ENCODE data around the gene AMY1A. TPM values are rescaled to one million over a fixed set of nuclear protein-coding genes. Genes with fewer than 3 reads are reported as not detected.
"Not testable (repeated sequence)": the region's sequence is repeated elsewhere in the genome, so short reads cannot be mapped to it uniquely, and the experiment has no call there.

Gene AMY1A
- not detected for polyA plus RNA-seq
- long read RNA-seq, donor 1 = 0 reads
- long read RNA-seq, donor 2 = 0 reads
- long read RNA-seq, donor 3 = 0 reads
- long read RNA-seq, donor 4 = 0 reads
- long read RNA-seq, donor 5 = 0 reads
- long read RNA-seq, donor 6 = 0 reads
- long read RNA-seq, donor 7 = 0 reads
- long read RNA-seq, donor 8 = 0 reads
- long read RNA-seq, donor 9 = 0 reads
- long read RNA-seq, donor 10 = 0 reads

DNA sequence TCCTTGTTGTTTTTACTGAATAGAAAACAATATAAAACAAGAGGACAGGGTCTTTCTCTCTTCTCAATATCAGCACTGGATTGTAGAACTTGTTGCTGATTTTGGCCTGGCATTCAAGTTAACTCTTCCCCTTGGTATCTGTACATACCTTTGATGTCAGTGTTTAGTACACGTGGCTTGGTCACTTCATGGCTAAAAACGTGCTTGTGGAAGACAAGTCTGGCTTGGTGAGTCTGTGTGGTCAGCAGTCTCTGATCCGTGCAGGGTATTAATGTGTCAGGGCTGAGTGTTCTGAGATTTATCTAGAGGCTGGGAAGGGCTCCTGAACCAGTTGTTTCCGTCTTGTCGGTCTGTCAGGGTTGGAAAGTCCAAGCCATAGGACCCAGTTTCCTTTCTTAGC is at the start of gene AMY1A:
Gene AMY1A, plus strand, starts transcription at position 301 of the 400 bp plus-strand sequence. CDS start 571 bp downstream, outside the sequence.
- H3K27me3 ChIP-seq (ENCODE audit: control insufficient read depth in 3 of 3, insufficient read depth in 3 of 3, low read length in 3 of 3); H3K27ac ChIP-seq (ENCODE audit: low read depth in 1 of 3, low read length in 2 of 3); H3K4me3 ChIP-seq (ENCODE audit: low read depth in 1 of 3, low read length in 3 of 3); H3K36me3 ChIP-seq (ENCODE audit: control insufficient read depth in 3 of 3, insufficient read depth in 2 of 3, low read depth in 1 of 3, low read length in 3 of 3); FAIRE-seq; H3K4me1 ChIP-seq (ENCODE audit: control insufficient read depth in 3 of 3, insufficient read depth in 2 of 3, low read depth in 1 of 3, low read length in 2 of 3); DNase-seq; H3K9me3 ChIP-seq (ENCODE audit: control insufficient read depth in 2 of 2, insufficient read depth in 1 of 2, low read depth in 1 of 2, low read length in 1 of 2): not testable (repeated sequence)
- no CpG with 5 or more reads among the region's 5 CpGs for WGBS, 3 donors

GRCh38 chr1:103616362-103616761 is 39.2 kb upstream of the AMY1A start:
- 86 to 90% (median 87%) methylated on average over 2 of the region's 2 CpGs for WGBS, 3 donors
- FAIRE-seq = no peak
- DNase-seq = no peak
- H3K9me3 ChIP-seq (ENCODE audit: control insufficient read depth in 2 of 2, insufficient read depth in 1 of 2, low read depth in 1 of 2, low read length in 1 of 2) = no peaks in the 10 kb centered on the region
- no peaks in the 10 kb centered on the region for H3K4me1 ChIP-seq (ENCODE audit: control insufficient read depth in 3 of 3, insufficient read depth in 2 of 3, low read depth in 1 of 3, low read length in 2 of 3)
- H3K36me3 ChIP-seq (ENCODE audit: control insufficient read depth in 3 of 3, insufficient read depth in 2 of 3, low read depth in 1 of 3, low read length in 3 of 3) = no peaks in the 10 kb centered on the region
- no peaks in the 10 kb centered on the region for H3K27me3 ChIP-seq (ENCODE audit: control insufficient read depth in 3 of 3, insufficient read depth in 3 of 3, low read length in 3 of 3)
- H3K4me3 ChIP-seq (ENCODE audit: low read depth in 1 of 3, low read length in 3 of 3) = no peak overlapping the region
- H3K27ac ChIP-seq (ENCODE audit: low read depth in 1 of 3, low read length in 2 of 3) = no peak overlapping the region

- FAIRE-seq; DNase-seq; H3K4me3 ChIP-seq (ENCODE audit: low read depth in 1 of 3, low read length in 3 of 3); H3K27ac ChIP-seq (ENCODE audit: low read depth in 1 of 3, low read length in 2 of 3); H3K4me1 ChIP-seq (ENCODE audit: control insufficient read depth in 3 of 3, insufficient read depth in 2 of 3, low read depth in 1 of 3, low read length in 2 of 3); H3K27me3 ChIP-seq (ENCODE audit: control insufficient read depth in 3 of 3, insufficient read depth in 3 of 3, low read length in 3 of 3); H3K36me3 ChIP-seq (ENCODE audit: control insufficient read depth in 3 of 3, insufficient read depth in 2 of 3, low read depth in 1 of 3, low read length in 3 of 3); H3K9me3 ChIP-seq (ENCODE audit: control insufficient read depth in 2 of 2, insufficient read depth in 1 of 2, low read depth in 1 of 2, low read length in 1 of 2): not testable (repeated sequence)
- 86 to 90% (median 87%) methylated on average over 3 of the region's 3 CpGs for WGBS, 3 donors
These were observed 38.5 kb upstream of the AMY1A start, which contains the start of gene AMY2A for GRCh38 chr1:103616994-103617477. AMY2A (plus strand) TSS chr1:103617427; CDS start chr1:103617441, 14 bp downstream.

GRCh38 chr1:103627436-103627835 is 28.1 kb upstream of the AMY1A start:
- not testable (repeated sequence) for FAIRE-seq; H3K4me1 ChIP-seq (ENCODE audit: control insufficient read depth in 3 of 3, insufficient read depth in 2 of 3, low read depth in 1 of 3, low read length in 2 of 3); DNase-seq; H3K27me3 ChIP-seq (ENCODE audit: control insufficient read depth in 3 of 3, insufficient read depth in 3 of 3, low read length in 3 of 3); H3K36me3 ChIP-seq (ENCODE audit: control insufficient read depth in 3 of 3, insufficient read depth in 2 of 3, low read depth in 1 of 3, low read length in 3 of 3); H3K4me3 ChIP-seq (ENCODE audit: low read depth in 1 of 3, low read length in 3 of 3); H3K27ac ChIP-seq (ENCODE audit: low read depth in 1 of 3, low read length in 2 of 3); H3K9me3 ChIP-seq (ENCODE audit: control insufficient read depth in 2 of 2, insufficient read depth in 1 of 2, low read depth in 1 of 2, low read length in 1 of 2)
- 77 to 89% (median 88%) methylated on average over 3 of the region's 4 CpGs for WGBS, 3 donors

DNA sequence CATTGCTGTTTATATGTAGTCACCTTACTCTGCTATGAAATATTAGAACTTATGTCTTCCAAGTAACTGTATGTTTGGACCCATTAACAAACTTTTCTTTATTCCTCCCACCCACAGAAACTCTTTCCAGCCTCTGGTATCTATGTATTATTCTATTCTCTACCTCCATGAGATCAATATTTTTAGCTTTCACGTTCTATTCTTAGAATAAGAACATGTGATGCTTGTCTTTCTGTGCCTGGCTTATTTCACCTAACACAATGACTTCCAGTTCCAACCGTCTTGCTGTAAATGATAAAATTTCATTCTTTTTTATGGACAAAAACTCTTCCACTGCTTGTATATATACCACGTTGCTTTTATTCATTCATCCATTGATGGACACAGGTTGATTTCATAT is 14.4 kb upstream of the AMY1A start:
- H3K27ac ChIP-seq (ENCODE audit: low read depth in 1 of 3, low read length in 2 of 3); H3K4me1 ChIP-seq (ENCODE audit: control insufficient read depth in 3 of 3, insufficient read depth in 2 of 3, low read depth in 1 of 3, low read length in 2 of 3); DNase-seq; H3K27me3 ChIP-seq (ENCODE audit: control insufficient read depth in 3 of 3, insufficient read depth in 3 of 3, low read length in 3 of 3); H3K9me3 ChIP-seq (ENCODE audit: control insufficient read depth in 2 of 2, insufficient read depth in 1 of 2, low read depth in 1 of 2, low read length in 1 of 2); H3K36me3 ChIP-seq (ENCODE audit: control insufficient read depth in 3 of 3, insufficient read depth in 2 of 3, low read depth in 1 of 3, low read length in 3 of 3); FAIRE-seq; H3K4me3 ChIP-seq (ENCODE audit: low read depth in 1 of 3, low read length in 3 of 3): not testable (repeated sequence)
- WGBS, 3 donors = no CpG with 5 or more reads among the region's 3 CpGs

GRCh38 chr1:103643908-103644307 is 11.7 kb upstream of the AMY1A start:
- H3K27ac ChIP-seq (ENCODE audit: low read depth in 1 of 3, low read length in 2 of 3); H3K27me3 ChIP-seq (ENCODE audit: control insufficient read depth in 3 of 3, insufficient read depth in 3 of 3, low read length in 3 of 3); H3K4me3 ChIP-seq (ENCODE audit: low read depth in 1 of 3, low read length in 3 of 3); DNase-seq; H3K36me3 ChIP-seq (ENCODE audit: control insufficient read depth in 3 of 3, insufficient read depth in 2 of 3, low read depth in 1 of 3, low read length in 3 of 3); H3K4me1 ChIP-seq (ENCODE audit: control insufficient read depth in 3 of 3, insufficient read depth in 2 of 3, low read depth in 1 of 3, low read length in 2 of 3); H3K9me3 ChIP-seq (ENCODE audit: control insufficient read depth in 2 of 2, insufficient read depth in 1 of 2, low read depth in 1 of 2, low read length in 1 of 2): not testable (repeated sequence)
- no CpG with 5 or more reads among the region's 3 CpGs for WGBS, 3 donors
- peak; percentile 81 for FAIRE-seq

- DNase-seq; H3K36me3 ChIP-seq (ENCODE audit: control insufficient read depth in 3 of 3, insufficient read depth in 2 of 3, low read depth in 1 of 3, low read length in 3 of 3); H3K9me3 ChIP-seq (ENCODE audit: control insufficient read depth in 2 of 2, insufficient read depth in 1 of 2, low read depth in 1 of 2, low read length in 1 of 2); H3K4me1 ChIP-seq (ENCODE audit: control insufficient read depth in 3 of 3, insufficient read depth in 2 of 3, low read depth in 1 of 3, low read length in 2 of 3); H3K4me3 ChIP-seq (ENCODE audit: low read depth in 1 of 3, low read length in 3 of 3); H3K27me3 ChIP-seq (ENCODE audit: control insufficient read depth in 3 of 3, insufficient read depth in 3 of 3, low read length in 3 of 3); H3K27ac ChIP-seq (ENCODE audit: low read depth in 1 of 3, low read length in 2 of 3); FAIRE-seq: not testable (repeated sequence)
- WGBS, 3 donors = no CpG with 5 or more reads among the region's 3 CpGs
These were observed 5.3 kb upstream of the AMY1A start for GRCh38 chr1:103650305-103650704.

GRCh38 chr1:103650889-103651288 is 4.7 kb upstream of the AMY1A start:
- FAIRE-seq; H3K36me3 ChIP-seq (ENCODE audit: control insufficient read depth in 3 of 3, insufficient read depth in 2 of 3, low read depth in 1 of 3, low read length in 3 of 3); H3K9me3 ChIP-seq (ENCODE audit: control insufficient read depth in 2 of 2, insufficient read depth in 1 of 2, low read depth in 1 of 2, low read length in 1 of 2); H3K27me3 ChIP-seq (ENCODE audit: control insufficient read depth in 3 of 3, insufficient read depth in 3 of 3, low read length in 3 of 3); H3K4me3 ChIP-seq (ENCODE audit: low read depth in 1 of 3, low read length in 3 of 3); H3K27ac ChIP-seq (ENCODE audit: low read depth in 1 of 3, low read length in 2 of 3); H3K4me1 ChIP-seq (ENCODE audit: control insufficient read depth in 3 of 3, insufficient read depth in 2 of 3, low read depth in 1 of 3, low read length in 2 of 3); DNase-seq: not testable (repeated sequence)
- WGBS, 3 donors = no CpG with 5 or more reads among the region's 4 CpGs

DNA sequence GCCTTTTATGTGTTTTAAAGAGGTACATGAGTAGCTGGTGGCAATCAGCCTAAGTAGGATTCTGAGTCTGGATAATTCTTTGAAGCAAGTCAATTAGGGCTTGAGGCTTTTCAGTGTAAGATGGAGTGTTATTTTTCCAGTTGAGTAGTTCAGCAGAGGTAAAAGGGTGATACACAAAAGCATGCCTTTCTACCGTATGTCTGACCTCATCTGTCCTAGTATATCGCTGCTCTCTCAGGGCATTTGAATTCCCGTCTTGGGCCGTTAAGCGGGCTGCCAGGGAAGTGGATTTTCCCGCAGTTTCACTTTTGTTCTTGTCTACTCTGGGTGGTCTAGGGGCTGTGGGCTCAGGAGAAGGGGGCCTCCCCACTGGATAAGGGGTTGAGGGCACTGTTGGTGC is 1.4 kb upstream of the AMY1A start:
- not testable (repeated sequence) for H3K27ac ChIP-seq (ENCODE audit: low read depth in 1 of 3, low read length in 2 of 3); H3K36me3 ChIP-seq (ENCODE audit: control insufficient read depth in 3 of 3, insufficient read depth in 2 of 3, low read depth in 1 of 3, low read length in 3 of 3); H3K4me1 ChIP-seq (ENCODE audit: control insufficient read depth in 3 of 3, insufficient read depth in 2 of 3, low read depth in 1 of 3, low read length in 2 of 3); DNase-seq; H3K4me3 ChIP-seq (ENCODE audit: low read depth in 1 of 3, low read length in 3 of 3); H3K9me3 ChIP-seq (ENCODE audit: control insufficient read depth in 2 of 2, insufficient read depth in 1 of 2, low read depth in 1 of 2, low read length in 1 of 2); FAIRE-seq; H3K27me3 ChIP-seq (ENCODE audit: control insufficient read depth in 3 of 3, insufficient read depth in 3 of 3, low read length in 3 of 3)
- WGBS, 3 donors = no CpG with 5 or more reads among the region's 6 CpGs

Measured in small intestine (tissue), 16 donors.